H54 (cell line): ENCODE measurements around the gene BICDL2.

Experiments used
- DNase-seq: peaks from one replicate; pipeline ENCODE4 v3.0.0; 2011; ENCODE audit warnings: low spot score, mixed read lengths; ENCODE audit not compliant: insufficient read length
- FAIRE-seq: peaks from 3 replicates; lab custom pipeline; 2011; peaks lifted over from hg19 to GRCh38; lab: Jason Lieb, UNC
- POLR2A ChIP-seq: IDR thresholded peaks from 2 replicates; pipeline ENCODE4 v1.6.1; 2011; ENCODE audit warnings: low read depth, mild to moderate bottlenecking, low read length

Gene BICDL2

GRCh38 chr16:2991566-2992261 lies 45.0 kb downstream of the BICDL2 start:
- FAIRE-seq (no peak), DNase-seq (no peak)
- no peak for TF ChIP-seq POLR2A

GRCh38 chr16:2990891-2991290 lies 45.9 kb downstream of the BICDL2 start:
- TF ChIP-seq POLR2A = no peak
- no peak for FAIRE-seq
- no peak for DNase-seq

GRCh38 chr16:2988590-2989099 lies 48.1 kb downstream of the BICDL2 start:
- TF ChIP-seq POLR2A = no peak
- no peak for DNase-seq
- no peak for FAIRE-seq

GRCh38 chr16:2987833-2988232 lies 48.9 kb downstream of the BICDL2 start:
- peak; percentile 51 for DNase-seq
- no peak for TF ChIP-seq POLR2A
- FAIRE-seq = no peak

- no peak for FAIRE-seq
- TF ChIP-seq POLR2A = no peak
Measured at GRCh38 chr16:2987286-2987685, 49.5 kb downstream of the BICDL2 start.

GRCh38 chr16:2986623-2987188 lies 50.0 kb downstream of the BICDL2 start:
- no peak for TF ChIP-seq POLR2A
- FAIRE-seq (no peak), DNase-seq (no peak)

More at GRCh38 chr16:2987286-2987685, 49.5 kb downstream of the BICDL2 start:
- DNase-seq = no peak

- FAIRE-seq (no peak), DNase-seq (no peak)
- no peak for TF ChIP-seq POLR2A
Measured at GRCh38 chr16:2985893-2986355, 50.8 kb downstream of the BICDL2 start.

GRCh38 chr16:2985462-2985861 lies 51.3 kb downstream of the BICDL2 start:
- no peak for FAIRE-seq
- no peak for TF ChIP-seq POLR2A
- no peak for DNase-seq

- DNase-seq = peak; percentile 89
- no peak for FAIRE-seq
- no peak for TF ChIP-seq POLR2A
Measured at GRCh38 chr16:2983706-2984136, 53.0 kb downstream of the BICDL2 start.

GRCh38 chr16:2982402-2982801 lies 54.3 kb downstream of the BICDL2 start:
- FAIRE-seq (no peak), DNase-seq (no peak)
- no peak for TF ChIP-seq POLR2A

- no peak for TF ChIP-seq POLR2A
- DNase-seq (no peak), FAIRE-seq (no peak)
Measured at GRCh38 chr16:2981899-2982250, 54.9 kb downstream of the BICDL2 start.

- peak; percentile 14; the same call in 1 of the 2 replicates for TF ChIP-seq POLR2A
- DNase-seq (no peak), FAIRE-seq (no peak)
Measured at GRCh38 chr16:2981177-2981898, 55.4 kb downstream of the BICDL2 start.

GRCh38 chr16:2980227-2981176 lies 56.2 kb downstream of the BICDL2 start, which contains the start of gene PKMYT1:
Gene PKMYT1, minus strand, starts transcription at chr16:2980446. Its CDS starts 789 bp downstream, at chr16:2979657.
- TF ChIP-seq POLR2A = peak; percentile 79
- FAIRE-seq (no peak), DNase-seq (peak; percentile 99)

- TF ChIP-seq POLR2A = no peak
- FAIRE-seq (no peak), DNase-seq (peak; percentile 36)
Measured at GRCh38 chr16:2979669-2980226, 57.0 kb downstream of the BICDL2 start.
